T-helper 1 cell treated with Interleukin-12 subunit alpha and Interleukin-12 subunit beta and Interleukin-4 antibody, amounts not matched to agents 30 μg/mL and 1 μg/mL, for 36 hours (primary cell): ENCODE data around the gene IPCEF1.
"Not testable (repeated sequence)": the region's sequence is repeated elsewhere in the genome, so short reads cannot be mapped to it uniquely, and the experiment has no call there.

Experiments used
- H3K27ac Mint-ChIP-seq: one replicate; pipeline ENCODE4 v1.8.0; 2021; ENCODE audit warnings: mild to moderate bottlenecking, mixed read lengths
- H3K27me3 Mint-ChIP-seq: one replicate; pipeline ENCODE4 v1.8.0; 2021; ENCODE audit warnings: low read depth, mixed read lengths
- H3K36me3 Mint-ChIP-seq: one replicate; pipeline ENCODE4 v1.8.0; 2021; ENCODE audit warnings: low read depth, mixed read lengths
- H3K4me1 Mint-ChIP-seq: one replicate; pipeline ENCODE4 v1.8.0; 2021; ENCODE audit warnings: low read depth, mixed read lengths
- H3K4me3 Mint-ChIP-seq: one replicate; pipeline ENCODE4 v1.8.0; 2021; ENCODE audit warnings: mild to moderate bottlenecking, moderate library complexity, mixed read lengths
- H3K9me3 Mint-ChIP-seq: one replicate; pipeline ENCODE4 v1.8.0; 2021; ENCODE audit warnings: mixed read lengths

Gene IPCEF1

DNA sequence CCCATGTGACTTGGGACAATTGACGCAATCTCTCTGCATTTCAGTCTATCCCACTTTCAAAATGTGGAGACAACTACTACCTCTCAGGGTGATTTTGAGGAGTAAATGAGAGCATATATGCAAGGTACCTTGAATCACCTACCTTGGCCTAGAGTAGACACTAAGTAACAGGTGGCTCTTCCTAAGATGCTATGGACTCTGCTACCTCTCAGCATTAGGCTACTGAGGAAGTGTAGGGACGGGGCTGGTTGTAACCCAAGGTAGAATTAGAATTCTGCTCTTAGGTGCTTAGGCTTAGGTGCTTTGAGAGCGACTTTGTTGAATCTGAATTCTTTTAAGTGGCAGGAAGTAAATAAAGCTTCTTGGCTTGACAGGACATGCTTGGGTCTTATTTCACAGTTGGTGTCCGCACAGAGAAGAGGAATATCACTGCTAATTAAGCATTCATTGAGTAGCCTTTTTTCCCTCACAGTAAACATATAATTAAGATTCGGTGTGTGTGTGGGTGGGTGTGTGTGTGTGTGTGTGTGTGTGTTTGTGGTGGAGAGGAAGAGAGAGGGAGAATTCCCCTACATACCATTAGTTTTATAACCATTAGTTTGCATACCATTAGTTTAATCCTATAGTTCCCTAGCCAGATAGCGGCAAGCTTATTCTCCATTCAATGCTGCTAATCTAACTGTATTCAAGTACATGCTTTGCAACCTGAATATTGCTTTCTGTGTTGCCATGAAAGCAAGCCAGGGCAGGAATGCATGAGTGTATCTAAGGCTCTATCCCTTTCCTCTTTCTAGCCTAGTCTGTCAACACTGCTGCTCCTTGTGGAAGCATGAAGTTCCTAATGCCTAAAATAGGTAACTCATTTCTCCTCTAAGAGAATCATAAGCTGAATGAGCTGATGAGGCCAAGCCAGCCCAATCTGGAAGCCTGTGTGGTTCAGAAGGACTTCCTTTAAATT is 112.5 kb downstream of the IPCEF1 start:
- H3K36me3 Mint-ChIP-seq: peaks cover 7% of the 10 kb centered on the region
- H3K27me3 Mint-ChIP-seq: no peaks in the 10 kb centered on the region
- peak overlapping the region; percentile 37 for H3K27ac Mint-ChIP-seq
- peaks cover 51% of the 10 kb centered on the region for H3K4me1 Mint-ChIP-seq
- H3K9me3 Mint-ChIP-seq: peaks cover 8% of the 10 kb centered on the region
- peak overlapping the region; percentile 48 for H3K4me3 Mint-ChIP-seq

DNA sequence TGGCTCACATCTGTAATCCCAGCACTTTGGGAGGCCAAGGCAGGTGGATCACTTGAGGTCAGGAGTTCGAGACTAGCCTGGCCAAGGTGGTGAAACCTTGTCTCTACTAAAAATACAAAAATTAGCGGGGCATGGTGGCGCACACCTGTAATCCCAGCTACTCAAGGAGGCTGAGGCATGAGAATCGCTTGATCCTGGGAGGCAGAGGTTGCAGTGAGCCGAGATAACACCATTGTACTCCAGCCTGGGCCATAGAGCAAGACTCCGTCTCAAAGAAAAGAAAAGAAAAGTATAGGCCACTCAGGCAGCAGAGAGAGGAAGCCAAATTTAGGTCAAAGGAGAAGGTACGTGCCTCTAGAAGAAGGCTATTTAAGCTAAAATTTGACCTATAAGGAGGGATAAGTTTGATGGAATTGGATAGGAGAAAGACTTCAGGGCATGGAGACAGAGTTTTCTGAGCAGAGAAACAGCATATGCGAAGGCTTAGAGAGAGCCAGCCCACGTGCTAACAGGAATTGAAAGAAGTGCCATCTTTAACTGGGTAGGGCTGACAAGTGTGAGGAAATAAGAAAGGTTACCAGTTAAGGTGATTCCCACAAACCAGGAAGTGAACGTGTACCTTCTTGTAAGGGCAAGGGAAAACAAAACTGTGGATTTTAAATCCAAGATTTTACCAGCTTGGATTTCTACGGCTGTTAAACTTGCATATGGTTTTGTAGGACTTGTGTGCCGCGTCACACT is 113.8 kb downstream of the IPCEF1 start:
- Mint-ChIP-seq H3K9me3 (peaks cover 8% of the 10 kb centered on the region), H3K27ac (peak overlapping the region; percentile 70), H3K36me3 (peaks cover 7% of the 10 kb centered on the region), H3K4me3 (no peak overlapping the region), H3K27me3 (no peaks in the 10 kb centered on the region), H3K4me1 (peaks cover 48% of the 10 kb centered on the region)

DNA sequence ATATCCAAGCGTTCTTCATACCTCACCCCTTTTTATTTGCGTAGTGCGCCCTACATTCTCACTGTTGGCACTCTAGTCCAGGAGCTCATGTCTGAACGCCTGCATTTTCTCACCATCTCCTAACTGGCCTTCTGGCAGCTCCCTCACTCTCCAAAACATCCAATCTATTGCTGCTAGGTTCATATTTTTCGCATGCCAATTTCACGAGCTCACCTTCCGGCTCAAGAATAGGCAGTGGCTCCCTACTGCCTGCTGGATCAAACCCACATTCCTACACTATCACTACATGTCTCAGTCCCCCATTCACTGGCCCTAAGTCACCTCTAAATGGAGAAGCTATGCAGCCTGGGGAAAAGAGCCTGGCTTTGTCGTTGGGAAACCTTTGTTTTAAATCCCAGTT is 115.0 kb downstream of the IPCEF1 start:
- peaks cover 8% of the 10 kb centered on the region for H3K9me3 Mint-ChIP-seq
- H3K4me3 Mint-ChIP-seq: no peak overlapping the region
- peaks cover 9% of the 10 kb centered on the region for H3K36me3 Mint-ChIP-seq
- no peak overlapping the region for H3K27ac Mint-ChIP-seq
- H3K4me1 Mint-ChIP-seq: peaks cover 42% of the 10 kb centered on the region
- no peaks in the 10 kb centered on the region for H3K27me3 Mint-ChIP-seq

GRCh38 chr6:154241061-154241460 is 115.5 kb downstream of the IPCEF1 start:
- not testable (repeated sequence) for H3K36me3 Mint-ChIP-seq, H3K27me3 Mint-ChIP-seq, H3K4me3 Mint-ChIP-seq, H3K9me3 Mint-ChIP-seq, H3K27ac Mint-ChIP-seq
- peaks cover 36% of the 10 kb centered on the region for H3K4me1 Mint-ChIP-seq

- H3K27me3 Mint-ChIP-seq: no peaks in the 10 kb centered on the region
- peaks cover 9% of the 10 kb centered on the region for H3K36me3 Mint-ChIP-seq
- H3K4me3 Mint-ChIP-seq: no peak overlapping the region
- H3K27ac Mint-ChIP-seq: no peak overlapping the region
- H3K9me3 Mint-ChIP-seq: peaks cover 8% of the 10 kb centered on the region
- peaks cover 28% of the 10 kb centered on the region for H3K4me1 Mint-ChIP-seq
These were observed 117.2 kb downstream of the IPCEF1 start for GRCh38 chr6:154239392-154239791.

DNA sequence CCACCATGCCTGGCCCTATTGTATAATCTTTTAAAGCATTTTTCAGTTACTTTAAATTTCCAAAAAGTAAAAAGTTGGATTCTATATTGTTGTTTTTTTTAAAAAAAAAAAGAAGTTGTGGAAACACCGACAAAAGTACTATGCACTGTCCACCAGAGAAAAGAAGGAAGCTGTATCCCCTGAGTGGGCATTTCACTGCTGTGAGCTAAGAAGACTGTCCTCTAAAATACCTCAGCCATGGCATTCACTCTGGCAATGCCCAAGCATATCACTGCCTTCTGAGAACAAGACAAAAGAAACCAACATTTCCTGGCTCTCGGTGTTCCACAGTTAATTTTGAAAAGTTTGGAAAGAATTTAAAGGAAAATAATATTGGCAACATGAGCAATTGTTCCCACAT is 117.8 kb downstream of the IPCEF1 start:
- Mint-ChIP-seq H3K27ac (no peak overlapping the region), H3K4me3 (no peak overlapping the region), H3K36me3 (peaks cover 9% of the 10 kb centered on the region), H3K9me3 (peaks cover 8% of the 10 kb centered on the region), H3K4me1 (peaks cover 26% of the 10 kb centered on the region), H3K27me3 (no peaks in the 10 kb centered on the region)

DNA sequence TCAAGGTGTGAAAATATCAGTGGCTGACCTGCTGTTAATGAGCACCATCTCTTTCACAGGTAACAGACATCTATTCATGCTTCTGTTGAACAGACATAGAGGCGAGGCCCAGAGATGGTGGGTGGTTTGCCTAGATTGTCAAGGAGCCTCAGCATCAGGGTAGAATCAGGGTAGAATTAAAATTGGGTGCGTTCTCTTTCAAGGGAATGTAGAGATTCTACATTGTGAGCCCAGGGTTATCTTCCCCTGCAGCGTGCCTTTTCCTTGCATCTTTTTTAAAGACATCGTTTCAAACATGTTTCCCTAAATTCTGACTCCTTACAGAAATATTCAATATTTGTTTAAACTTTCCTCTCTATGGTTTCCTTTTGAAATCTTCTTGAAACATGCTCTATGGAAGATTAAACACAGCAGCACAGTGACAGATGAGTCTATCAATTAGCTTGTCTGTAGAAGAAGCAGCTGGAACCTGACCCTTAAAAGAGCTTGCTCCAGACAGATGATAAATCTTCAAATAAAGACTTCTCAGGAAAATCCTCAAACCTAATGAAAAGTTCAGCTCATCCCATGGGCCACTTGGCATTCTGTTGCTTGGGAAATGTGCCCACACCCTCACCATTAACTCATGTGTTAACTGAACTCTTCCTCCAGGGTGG is 119.8 kb downstream of the IPCEF1 start:
- Mint-ChIP-seq H3K27ac (no peak overlapping the region), H3K36me3 (peaks cover 2% of the 10 kb centered on the region), H3K4me3 (no peak overlapping the region), H3K4me1 (peaks cover 25% of the 10 kb centered on the region), H3K9me3 (no peaks in the 10 kb centered on the region), H3K27me3 (no peaks in the 10 kb centered on the region)

DNA sequence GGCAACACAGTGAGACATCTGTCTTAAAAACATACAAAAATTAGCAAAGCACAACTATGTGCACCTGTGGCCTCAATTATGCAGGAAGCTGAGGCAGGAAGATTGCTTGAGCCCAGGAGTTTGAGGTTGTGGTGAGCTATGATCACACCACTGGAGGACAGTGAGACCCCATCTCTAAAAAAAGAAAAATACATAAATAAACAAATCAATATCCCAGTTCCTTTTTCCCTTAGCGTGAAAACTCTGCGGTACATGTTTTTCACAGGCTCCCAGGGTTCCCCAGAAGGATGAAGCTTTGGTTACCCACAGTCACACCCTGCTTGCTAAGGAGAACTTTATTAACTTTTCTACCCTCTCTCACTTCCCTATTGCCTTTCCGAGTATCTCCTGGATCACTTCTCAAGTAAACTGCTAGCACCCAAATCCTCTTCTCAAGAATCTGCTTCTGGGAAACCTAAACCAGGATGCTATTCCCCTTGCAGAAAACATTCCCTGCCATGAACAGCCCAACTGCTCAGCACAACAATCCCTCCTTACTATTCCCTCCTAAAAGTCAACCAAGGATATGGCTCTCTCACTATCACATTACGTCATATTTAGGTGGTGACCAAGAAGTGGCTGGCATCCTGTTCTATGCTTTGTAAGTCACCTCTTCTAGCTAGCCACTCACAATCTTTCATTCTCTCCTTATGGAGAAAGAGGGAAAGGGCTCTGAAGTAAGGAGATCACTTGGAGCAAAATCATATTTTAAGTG is 122.4 kb downstream of the IPCEF1 start:
- Mint-ChIP-seq H3K4me3 (peak overlapping the region; percentile 8), H3K4me1 (peaks cover 36% of the 10 kb centered on the region), H3K9me3 (no peaks in the 10 kb centered on the region), H3K27me3 (no peaks in the 10 kb centered on the region), H3K36me3 (peaks cover 3% of the 10 kb centered on the region), H3K27ac (no peak overlapping the region)

DNA sequence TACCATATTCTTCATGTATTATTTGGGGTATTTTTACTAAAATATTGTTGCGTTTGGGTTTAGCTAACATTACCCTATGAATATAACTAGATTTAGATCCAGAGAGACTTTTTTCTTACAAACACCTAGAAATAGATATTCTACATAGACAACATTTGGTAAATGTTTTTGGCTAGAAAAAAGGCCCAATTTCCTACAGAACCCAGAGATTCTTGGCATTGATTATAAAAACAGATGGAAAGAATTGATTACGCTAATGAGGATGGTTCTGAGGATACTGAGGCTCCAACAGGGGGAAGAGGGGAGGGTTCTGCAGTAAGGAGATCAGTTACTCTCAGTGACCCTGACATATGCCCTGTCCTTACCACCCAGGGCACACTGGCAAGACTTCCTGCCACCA is 123.2 kb downstream of the IPCEF1 start:
- peaks cover 36% of the 10 kb centered on the region for H3K4me1 Mint-ChIP-seq
- no peak overlapping the region for H3K27ac Mint-ChIP-seq
- no peak overlapping the region for H3K4me3 Mint-ChIP-seq
- peaks cover 3% of the 10 kb centered on the region for H3K36me3 Mint-ChIP-seq
- no peaks in the 10 kb centered on the region for H3K27me3 Mint-ChIP-seq
- H3K9me3 Mint-ChIP-seq: no peaks in the 10 kb centered on the region

DNA sequence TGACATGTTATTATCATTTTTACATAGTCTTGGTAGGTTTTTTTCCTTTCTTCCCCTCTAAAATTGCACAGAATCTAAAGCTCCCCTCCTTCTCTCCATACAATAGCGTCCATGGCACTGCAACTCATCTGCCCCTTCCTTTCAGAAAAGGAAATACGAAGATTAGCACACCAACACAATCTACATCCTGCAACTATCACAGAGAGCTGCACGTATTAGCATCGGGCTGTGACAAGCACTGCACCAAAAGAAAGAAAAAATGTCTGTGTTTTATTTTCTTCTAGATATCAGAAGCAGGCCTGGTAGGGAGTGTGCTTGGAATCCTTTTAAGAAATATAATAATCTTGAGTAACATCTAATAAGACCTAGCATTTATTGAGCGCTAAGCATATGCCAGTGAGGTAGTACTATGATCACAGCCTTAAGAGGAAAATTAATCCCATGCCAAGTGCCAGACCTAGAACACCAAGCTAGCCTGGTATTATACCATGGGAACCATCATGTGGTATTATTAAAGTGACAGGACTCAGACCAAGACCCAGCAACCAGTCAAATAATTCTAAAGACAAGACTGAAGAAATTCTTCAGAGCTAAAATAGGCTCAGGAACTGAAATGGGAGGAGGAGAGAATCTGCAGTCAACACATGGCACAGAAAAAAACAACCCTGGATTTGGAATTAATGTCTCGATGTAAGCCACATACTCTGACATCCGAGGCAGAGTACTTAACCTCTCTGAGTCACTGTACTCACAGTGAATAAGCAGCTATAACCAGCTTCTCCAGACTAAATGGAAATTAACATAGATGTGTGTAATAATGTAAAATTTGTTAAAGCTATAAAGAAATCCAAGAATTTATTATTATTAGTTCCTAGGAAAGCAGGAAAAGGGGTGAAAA is 124.3 kb downstream of the IPCEF1 start:
- H3K9me3 Mint-ChIP-seq: no peaks in the 10 kb centered on the region
- H3K27me3 Mint-ChIP-seq: no peaks in the 10 kb centered on the region
- H3K27ac Mint-ChIP-seq: peak overlapping the region; percentile 49
- peaks cover 38% of the 10 kb centered on the region for H3K4me1 Mint-ChIP-seq
- H3K36me3 Mint-ChIP-seq: peaks cover 3% of the 10 kb centered on the region
- peak overlapping the region; percentile 22 for H3K4me3 Mint-ChIP-seq

DNA sequence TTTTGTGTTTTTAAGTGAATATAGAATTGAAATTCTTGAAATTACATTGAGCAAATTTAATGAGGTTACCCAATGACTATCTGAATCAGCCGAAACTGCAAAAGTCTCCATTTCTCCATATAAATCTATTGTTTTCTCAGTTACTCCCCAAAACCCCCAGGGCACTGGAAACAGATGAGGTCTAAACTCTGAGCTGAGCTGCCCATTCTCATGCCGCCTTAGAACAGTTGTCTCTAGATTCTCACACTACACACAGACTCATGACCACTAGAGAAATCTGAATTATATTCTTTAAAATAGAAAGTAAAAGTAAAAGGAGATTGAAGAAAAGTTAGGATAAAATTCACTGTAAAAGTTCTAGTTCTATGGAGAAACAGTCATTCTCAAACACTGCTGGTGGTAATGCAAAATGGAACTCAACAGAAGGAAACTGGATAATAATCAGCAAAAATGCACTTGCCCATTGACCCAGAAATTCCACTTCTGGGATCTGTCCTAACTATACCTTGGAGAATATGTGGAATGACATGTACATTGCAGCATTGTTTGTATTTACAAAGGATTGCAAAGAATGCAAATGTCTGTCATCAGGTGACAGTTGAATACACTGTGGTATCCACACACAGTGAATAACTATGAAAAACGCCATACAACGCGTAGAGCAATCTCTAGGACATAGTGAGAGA is 125.5 kb downstream of the IPCEF1 start:
- Mint-ChIP-seq H3K27ac (peak overlapping the region; percentile 50), H3K9me3 (no peaks in the 10 kb centered on the region), H3K4me3 (peak overlapping the region; percentile 45)

GRCh38 chr6:154230393-154230792 is 126.2 kb downstream of the IPCEF1 start:
- no peak overlapping the region for H3K4me3 Mint-ChIP-seq
- no peaks in the 10 kb centered on the region for H3K27me3 Mint-ChIP-seq
- H3K9me3 Mint-ChIP-seq: no peaks in the 10 kb centered on the region
- H3K36me3 Mint-ChIP-seq: peaks cover 2% of the 10 kb centered on the region
- peaks cover 35% of the 10 kb centered on the region for H3K4me1 Mint-ChIP-seq
- H3K27ac Mint-ChIP-seq: peak overlapping the region; percentile 78

More for the DNA sequence above, 125.5 kb downstream of the IPCEF1 start:
- Mint-ChIP-seq H3K27me3 (no peaks in the 10 kb centered on the region), H3K4me1 (peaks cover 35% of the 10 kb centered on the region), H3K36me3 (peaks cover 2% of the 10 kb centered on the region)

DNA sequence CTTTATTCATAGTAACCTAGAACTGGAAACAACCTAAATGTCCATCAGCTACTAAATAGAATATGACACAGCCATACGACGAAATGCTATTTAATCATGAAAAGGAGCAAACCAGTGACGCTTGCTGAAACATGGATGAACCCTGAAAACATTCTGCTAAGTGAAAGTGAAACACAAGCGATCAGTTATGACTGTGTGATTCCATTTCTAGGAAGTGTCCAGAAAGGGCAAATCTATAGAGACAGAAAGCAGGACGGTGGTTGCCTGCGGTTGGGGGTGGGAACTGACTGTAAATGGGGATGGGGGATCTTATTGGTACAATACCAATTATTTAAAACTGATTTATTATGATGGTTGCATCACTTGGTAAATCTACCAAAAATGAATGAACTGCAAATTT is 126.8 kb downstream of the IPCEF1 start:
- Mint-ChIP-seq H3K4me3 (peak overlapping the region; percentile 61), H3K27ac (peak overlapping the region; percentile 78), H3K4me1 (peaks cover 35% of the 10 kb centered on the region), H3K9me3 (no peaks in the 10 kb centered on the region), H3K27me3 (no peaks in the 10 kb centered on the region), H3K36me3 (peaks cover 2% of the 10 kb centered on the region)
